ENCODE measurements around the gene RTN4IP1. TPM values are rescaled to one million over a fixed set of nuclear protein-coding genes. Genes with fewer than 3 reads are reported as not detected.

The RTN4IP1 gene
- total RNA-seq, 4 donors from 2014 or later = 3.3 to 7.1 (median 6.8) TPM

DNA sequence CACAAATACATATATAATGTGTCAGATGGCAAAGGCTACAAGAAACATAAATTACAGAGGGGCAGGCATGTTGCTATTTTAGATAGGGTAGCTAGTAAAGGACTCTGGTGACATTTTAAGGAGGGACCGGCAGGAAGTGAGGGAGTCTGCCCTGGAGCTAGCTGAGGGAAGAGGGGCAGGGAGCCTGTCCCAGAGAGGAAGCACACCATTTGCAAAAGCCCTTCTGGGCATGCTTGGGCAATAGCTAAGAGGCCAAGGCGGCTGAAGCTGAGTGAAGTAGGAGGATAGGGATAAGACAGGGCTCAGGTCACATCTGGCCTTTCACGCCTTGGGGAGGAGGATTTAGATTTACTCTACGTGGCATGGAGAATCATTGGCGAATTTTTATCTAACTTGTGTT, 96.2 kb downstream of the RTN4IP1 start:
- H3K4me1 ChIP-seq = no peaks in the 10 kb centered on the region
- H3K9me3 ChIP-seq = no peaks in the 10 kb centered on the region
- H3K27ac ChIP-seq = no peak overlapping the region
- H3K36me3 ChIP-seq = peaks cover 0 to 33% (median 5%) of the 10 kb centered on the region in 3 donors
- 39 to 61% methylated on average over 4 to 5 of the region's 5 CpGs for WGBS, 2 donors
- no peaks in the 10 kb centered on the region for H3K27me3 ChIP-seq
- H3K4me3 ChIP-seq = no peak overlapping the region
- TF ChIP-seq POLR2A (IDR thresholded peaks at IDR 0.05) (no peak), EP300 (IDR thresholded peaks at IDR 0.05) (no peak)
- TF ChIP-seq, protein P1, sequence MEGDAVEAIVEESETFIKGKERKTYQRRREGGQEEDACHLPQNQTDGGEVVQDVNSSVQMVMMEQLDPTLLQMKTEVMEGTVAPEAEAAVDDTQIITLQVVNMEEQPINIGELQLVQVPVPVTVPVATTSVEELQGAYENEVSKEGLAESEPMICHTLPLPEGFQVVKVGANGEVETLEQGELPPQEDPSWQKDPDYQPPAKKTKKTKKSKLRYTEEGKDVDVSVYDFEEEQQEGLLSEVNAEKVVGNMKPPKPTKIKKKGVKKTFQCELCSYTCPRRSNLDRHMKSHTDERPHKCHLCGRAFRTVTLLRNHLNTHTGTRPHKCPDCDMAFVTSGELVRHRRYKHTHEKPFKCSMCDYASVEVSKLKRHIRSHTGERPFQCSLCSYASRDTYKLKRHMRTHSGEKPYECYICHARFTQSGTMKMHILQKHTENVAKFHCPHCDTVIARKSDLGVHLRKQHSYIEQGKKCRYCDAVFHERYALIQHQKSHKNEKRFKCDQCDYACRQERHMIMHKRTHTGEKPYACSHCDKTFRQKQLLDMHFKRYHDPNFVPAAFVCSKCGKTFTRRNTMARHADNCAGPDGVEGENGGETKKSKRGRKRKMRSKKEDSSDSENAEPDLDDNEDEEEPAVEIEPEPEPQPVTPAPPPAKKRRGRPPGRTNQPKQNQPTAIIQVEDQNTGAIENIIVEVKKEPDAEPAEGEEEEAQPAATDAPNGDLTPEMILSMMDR (IDR thresholded peaks at IDR 0.05) = no peak
- no peak for DNase-seq (ENCODE audit: low spot score in 2 of 2)

GRCh38 chr6:106530502-106530901, 98.8 kb downstream of the RTN4IP1 start:
- TF ChIP-seq POLR2A (IDR thresholded peaks at IDR 0.05) (no peak), EP300 (IDR thresholded peaks at IDR 0.05) (no peak)
- TF ChIP-seq, protein P1 (IDR thresholded peaks at IDR 0.05) = no peak
- 85 to 91% methylated on average over 1 of the region's 1 CpG for WGBS, 2 donors
- H3K4me3 ChIP-seq = no peak overlapping the region

GRCh38 chr6:106530026-106530425, 99.3 kb downstream of the RTN4IP1 start:
- Histone ChIP-seq H3K27ac (no peak overlapping the region), H3K9me3 (no peaks in the 10 kb centered on the region), H3K27me3 (no peaks in the 10 kb centered on the region), H3K4me3 (no peak overlapping the region), H3K4me1 (peaks cover 0 to 4% (median 0%) of the 10 kb centered on the region in 4 donors), H3K36me3 (peaks cover 0 to 33% (median 5%) of the 10 kb centered on the region in 3 donors)
- no peak for DNase-seq (ENCODE audit: low spot score in 2 of 2)
- no peak for TF ChIP-seq POLR2A (IDR thresholded peaks at IDR 0.05)
- TF ChIP-seq, protein P1 (IDR thresholded peaks at IDR 0.05) = no peak
- no peak for TF ChIP-seq EP300 (IDR thresholded peaks at IDR 0.05)
- WGBS, 2 donors = 94 to 95% methylated on average over 1 of the region's 1 CpG

More at GRCh38 chr6:106530502-106530901, 98.8 kb downstream of the RTN4IP1 start:
- peaks cover 0 to 33% (median 5%) of the 10 kb centered on the region in 3 donors for H3K36me3 ChIP-seq
- H3K27ac ChIP-seq = no peak overlapping the region
- H3K9me3 ChIP-seq = no peaks in the 10 kb centered on the region
- no peaks in the 10 kb centered on the region for H3K27me3 ChIP-seq
- no peak for DNase-seq (ENCODE audit: low spot score in 2 of 2)
- H3K4me1 ChIP-seq = peaks cover 0 to 4% (median 0%) of the 10 kb centered on the region in 4 donors

GRCh38 chr6:106529438-106529837, 99.9 kb downstream of the RTN4IP1 start:
- peaks cover 0 to 33% (median 5%) of the 10 kb centered on the region in 3 donors for H3K36me3 ChIP-seq
- H3K4me1 ChIP-seq = peaks cover 0 to 4% (median 0%) of the 10 kb centered on the region in 4 donors
- no peaks in the 10 kb centered on the region for H3K27me3 ChIP-seq
- DNase-seq (ENCODE audit: low spot score in 2 of 2) = no peak
- no peak for TF ChIP-seq EP300 (IDR thresholded peaks at IDR 0.05)
- TF ChIP-seq, protein P1 (IDR thresholded peaks at IDR 0.05) = no peak
- TF ChIP-seq POLR2A (IDR thresholded peaks at IDR 0.05) = no peak
- H3K27ac ChIP-seq = no peak overlapping the region
- no peak overlapping the region for H3K4me3 ChIP-seq
- no peaks in the 10 kb centered on the region for H3K9me3 ChIP-seq
- whole genome bisulfite sequencing, 2 donors = 88 to 95% methylated on average over 3 of the region's 3 CpGs

DNA sequence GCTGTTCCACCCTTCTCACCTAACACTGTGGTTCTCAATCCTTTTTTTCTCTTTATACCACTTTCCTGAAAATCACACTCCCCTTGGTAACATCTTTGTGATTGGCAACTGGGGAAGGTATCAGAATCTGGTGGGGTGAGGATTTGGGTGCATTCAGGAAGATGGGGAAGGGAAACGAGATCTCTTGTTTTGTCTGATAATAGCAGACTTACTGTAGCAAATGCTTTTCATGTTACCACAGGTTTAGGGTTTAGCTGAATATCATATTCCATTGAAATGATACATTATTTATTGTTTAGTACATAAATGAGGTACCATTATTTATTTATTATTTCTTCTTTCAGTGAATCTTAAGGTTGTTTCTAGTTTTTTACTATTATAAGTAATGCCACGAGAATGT, 100.8 kb downstream of the RTN4IP1 start:
- Histone ChIP-seq H3K27me3 (no peaks in the 10 kb centered on the region), H3K27ac (no peak overlapping the region), H3K9me3 (no peaks in the 10 kb centered on the region), H3K36me3 (peaks cover 0 to 30% (median 5%) of the 10 kb centered on the region in 3 donors), H3K4me1 (peaks cover 0 to 4% (median 0%) of the 10 kb centered on the region in 4 donors), H3K4me3 (no peak overlapping the region)
- WGBS, 2 donors = 89 to 93% methylated on average over 2 of the region's 2 CpGs
- DNase-seq (ENCODE audit: low spot score in 2 of 2) = no peak
- TF ChIP-seq, protein P1 (IDR thresholded peaks at IDR 0.05) = no peak
- TF ChIP-seq POLR2A (IDR thresholded peaks at IDR 0.05) (no peak), EP300 (IDR thresholded peaks at IDR 0.05) (no peak)
